HG03442 (cell line): Measurements from ENCODE around the gene JPT2.
"Not testable (repeated sequence)": the region's sequence is repeated elsewhere in the genome, so short reads cannot be mapped to it uniquely, and the experiment has no call there.

Source experiments
- ATAC-seq: cut with Tn5 transposase; IDR thresholded peaks from one replicate; pipeline ENCODE4 v1.9.1; 2021; ENCODE audit warnings: mild to moderate bottlenecking, moderate library complexity; ENCODE audit not compliant: unreplicated experiment

JPT2 gene

DNA sequence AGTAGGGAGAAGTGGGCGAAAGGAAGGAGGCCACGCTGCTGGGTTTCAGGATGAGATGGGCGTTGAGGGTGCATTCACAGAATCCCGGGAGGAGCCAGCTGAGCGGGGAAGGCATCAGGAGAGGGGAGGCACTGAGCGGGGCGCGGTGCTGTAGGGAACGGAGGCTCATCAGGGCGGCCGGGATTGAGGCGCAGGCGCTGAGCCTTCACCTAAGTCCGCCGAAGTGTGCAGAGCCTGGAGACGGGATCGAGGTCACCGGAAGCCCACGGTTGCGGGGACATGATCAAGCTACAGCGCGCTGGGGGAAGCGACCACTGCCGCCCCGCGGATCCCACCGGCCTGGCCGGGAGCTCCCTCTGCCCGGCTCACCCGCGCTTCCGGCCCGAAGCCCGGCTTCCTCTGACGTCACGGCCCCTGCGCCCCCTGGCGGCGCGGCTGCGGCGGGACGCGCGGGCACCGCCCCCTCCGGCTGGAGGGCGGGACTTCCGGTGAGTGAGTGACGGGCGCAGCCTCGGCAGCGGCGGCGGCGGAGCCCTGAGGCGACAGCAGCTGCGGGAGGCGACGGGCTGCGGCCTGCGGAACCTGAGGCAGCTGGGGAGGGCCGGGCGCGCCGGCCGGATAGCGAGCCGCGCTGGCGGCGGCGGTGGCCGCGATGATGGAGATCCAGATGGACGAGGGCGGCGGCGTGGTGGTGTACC, 27.8 kb downstream of the JPT2 start, which contains the start of gene MAPK8IP3:
Gene MAPK8IP3, plus strand, starts transcription at position 508 of the 698 bp plus-strand sequence. Its CDS starts 145 bp downstream, at position 653.
- peak; percentile 80 for ATAC-seq

DNA sequence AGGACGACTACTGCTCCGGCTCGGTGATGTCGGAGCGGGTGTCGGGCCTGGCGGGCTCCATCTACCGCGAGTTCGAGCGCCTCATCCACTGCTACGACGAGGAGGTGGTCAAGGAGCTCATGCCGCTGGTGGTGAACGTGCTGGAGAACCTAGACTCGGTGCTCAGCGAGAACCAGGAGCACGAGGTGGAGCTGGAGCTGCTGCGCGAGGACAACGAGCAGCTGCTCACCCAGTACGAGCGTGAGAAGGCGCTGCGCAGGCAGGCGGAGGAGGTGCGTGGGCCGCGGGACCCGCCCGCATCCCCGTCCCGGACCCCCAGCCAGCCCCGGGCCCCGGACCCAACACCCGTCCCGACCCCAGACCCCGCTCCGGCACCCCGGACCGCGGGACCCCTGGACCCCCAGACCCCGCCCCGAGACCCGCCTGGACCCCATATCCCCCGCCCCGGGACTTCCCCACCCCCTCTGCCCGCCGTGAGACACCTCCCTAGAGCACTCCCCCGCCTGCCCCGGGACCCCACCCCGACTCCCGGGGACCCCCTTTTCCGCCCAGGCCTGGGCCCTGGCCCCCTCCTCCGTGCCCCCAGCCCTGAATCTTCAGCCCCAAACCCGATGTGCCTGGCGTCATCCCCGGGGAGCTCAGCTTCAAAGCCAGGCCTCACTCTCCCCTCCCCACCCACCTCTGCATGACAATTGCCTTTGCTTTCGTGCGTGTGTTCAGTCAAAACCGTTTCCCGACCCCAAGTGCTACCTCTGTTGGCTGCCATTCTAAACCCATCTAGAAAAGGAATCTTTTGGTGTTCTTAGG, 28.5 kb downstream of the JPT2 start:
- peak; percentile 28 for ATAC-seq

DNA sequence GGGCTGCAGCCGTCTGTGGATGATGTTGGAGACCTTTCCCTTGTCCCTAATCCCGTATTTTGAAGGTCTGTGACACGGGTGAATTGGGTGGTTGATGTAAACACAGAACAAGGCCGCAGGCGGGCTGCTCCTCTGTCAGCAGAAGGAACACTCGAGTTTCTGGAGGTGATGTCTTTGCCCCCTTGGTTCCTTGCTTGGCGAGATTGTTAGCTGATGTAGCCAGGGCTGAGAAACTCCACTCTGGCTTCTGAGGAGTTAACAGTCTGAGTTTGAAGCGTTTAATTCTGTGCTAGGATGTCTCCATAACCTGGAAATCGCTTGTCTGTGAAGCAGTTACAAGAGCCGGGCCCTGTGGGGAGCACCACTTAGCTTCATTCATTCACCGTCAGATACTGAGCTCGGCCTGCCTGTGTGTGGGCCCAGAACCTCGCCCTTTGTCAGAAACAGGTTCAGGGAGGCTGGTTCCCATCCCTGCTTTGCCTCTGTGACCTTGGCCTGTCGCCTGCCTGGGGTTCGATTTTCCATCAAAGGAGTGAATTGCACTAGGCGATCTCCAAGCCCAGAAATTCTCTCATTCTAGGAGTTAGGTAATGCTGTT, 29.2 kb downstream of the JPT2 start:
- ATAC-seq = no peak

GRCh38 chr16:1708083-1708767, 30.1 kb downstream of the JPT2 start:
- ATAC-seq = no peak

DNA sequence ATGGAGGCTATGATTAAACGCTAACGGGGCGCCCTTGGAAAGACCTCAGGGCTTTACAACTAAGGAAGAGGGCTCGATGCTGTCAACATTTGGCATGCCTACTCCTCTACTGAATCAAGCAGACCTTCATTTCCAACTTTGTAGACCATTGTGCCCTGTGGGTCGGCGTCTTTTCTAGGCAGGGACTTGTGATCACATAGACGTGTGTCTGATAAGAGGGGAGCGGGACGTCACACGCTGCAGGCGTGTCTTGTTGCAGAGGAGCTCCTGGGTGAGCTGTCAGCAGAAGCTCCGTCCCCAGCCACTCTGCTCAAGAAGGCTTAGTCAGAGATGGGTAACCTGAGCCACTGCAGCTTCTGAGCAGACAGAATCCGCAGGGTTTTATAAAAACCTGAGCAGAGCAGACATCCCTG, 30.7 kb downstream of the JPT2 start:
- no peak for ATAC-seq

DNA sequence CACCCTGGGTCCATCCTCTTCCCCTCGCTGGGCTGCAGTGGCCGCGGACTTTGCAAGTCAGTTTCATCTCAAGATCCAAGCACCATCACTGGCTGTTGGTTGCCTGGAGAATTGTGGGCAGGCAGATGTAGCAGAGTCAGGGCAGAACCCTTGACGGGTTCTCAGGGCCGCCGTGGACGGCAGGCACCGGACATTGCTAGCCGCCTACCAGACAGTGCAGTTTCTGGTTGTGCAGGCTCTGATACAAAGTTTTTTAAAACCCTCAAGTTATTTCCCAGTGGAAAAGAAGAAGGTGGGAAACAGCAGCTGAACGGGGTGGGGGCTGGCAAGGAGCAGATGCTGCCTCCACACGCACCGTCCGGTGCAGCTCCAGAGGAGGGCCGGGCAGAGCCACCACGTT, 31.3 kb downstream of the JPT2 start:
- ATAC-seq = no peak

DNA sequence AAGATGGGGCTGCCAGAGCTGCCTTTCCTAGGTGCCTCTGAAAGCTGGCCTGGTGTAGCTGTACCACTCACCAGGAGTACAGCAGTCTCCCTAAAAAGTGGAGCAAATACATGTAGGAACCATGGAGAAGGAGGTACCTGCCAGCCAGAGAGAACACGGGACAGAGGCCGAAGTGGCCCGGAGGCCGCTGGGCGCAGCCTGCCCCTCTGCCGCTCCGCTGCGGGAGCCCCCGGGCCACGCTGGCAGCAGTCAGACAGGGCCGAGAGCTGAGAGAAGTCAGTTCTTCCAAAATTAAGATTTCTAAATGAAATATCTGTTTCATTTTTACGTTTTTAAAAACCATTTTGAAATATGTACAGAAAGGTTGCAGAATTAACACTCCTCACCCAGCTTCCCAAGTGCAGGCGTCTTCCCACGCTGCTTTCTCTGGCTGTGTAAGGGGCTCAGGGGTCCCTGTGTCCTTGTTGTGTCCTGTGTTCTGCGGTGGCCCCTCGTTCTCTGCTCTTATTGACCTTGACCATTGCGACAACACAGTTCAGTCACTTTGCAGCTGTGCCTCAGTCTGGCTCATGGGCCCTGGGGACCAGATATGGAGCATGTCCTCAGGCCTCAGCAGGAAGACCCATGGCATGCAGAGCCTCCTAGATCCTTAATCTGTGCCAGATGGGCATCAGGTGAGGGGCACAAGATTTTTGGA, 32.9 kb downstream of the JPT2 start:
- no peak for ATAC-seq

DNA sequence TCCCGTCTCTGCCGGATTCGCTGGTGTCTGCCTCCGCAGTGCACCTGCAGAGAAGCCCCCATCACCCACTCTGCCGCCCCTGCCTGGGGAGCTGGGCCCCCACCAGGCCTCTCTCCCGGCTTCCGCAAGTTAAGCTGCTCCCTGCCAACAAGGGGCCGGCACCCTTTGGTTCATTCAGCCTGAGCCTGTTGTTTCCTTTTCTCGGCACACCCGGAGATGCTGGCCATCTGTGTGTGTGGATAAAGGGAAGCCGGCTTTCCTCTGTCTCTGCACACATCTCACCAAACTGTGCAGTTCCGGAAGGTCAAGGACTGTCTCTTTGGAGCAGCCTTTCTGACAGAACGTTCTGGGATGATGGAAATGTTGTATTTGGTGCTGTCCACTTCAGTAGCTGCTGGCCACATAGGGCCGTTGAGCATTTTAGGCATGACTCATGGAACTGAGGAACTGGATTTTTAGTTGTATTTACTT, 34.7 kb downstream of the JPT2 start:
- no peak for ATAC-seq

GRCh38 chr16:1713331-1713730, 35.3 kb downstream of the JPT2 start:
- no peak for ATAC-seq

- ATAC-seq = no peak
Observed at GRCh38 chr16:1713933-1714332, 35.9 kb downstream of the JPT2 start.

GRCh38 chr16:1715220-1715619, 37.1 kb downstream of the JPT2 start:
- ATAC-seq = no peak

DNA sequence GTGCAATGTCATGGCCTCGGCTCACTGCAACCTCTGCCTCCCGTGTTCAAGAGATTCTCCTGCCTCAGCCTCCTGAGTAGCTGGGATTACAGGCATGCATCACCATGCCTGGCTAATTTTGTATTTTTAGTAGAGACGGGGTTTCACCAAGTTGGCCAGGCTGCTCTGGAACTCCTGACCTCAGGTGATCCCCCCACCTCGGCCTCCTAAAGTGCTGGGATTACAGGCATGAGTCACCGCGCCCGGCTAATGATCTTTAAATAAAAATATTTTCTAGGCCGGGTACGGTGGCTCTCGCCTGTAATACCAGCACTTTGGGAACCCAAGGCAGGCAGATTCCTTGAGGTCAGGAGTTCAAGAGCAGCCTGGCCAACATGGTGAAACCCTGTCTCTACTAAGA, 40.2 kb downstream of the JPT2 start:
- ATAC-seq = not testable (repeated sequence)

DNA sequence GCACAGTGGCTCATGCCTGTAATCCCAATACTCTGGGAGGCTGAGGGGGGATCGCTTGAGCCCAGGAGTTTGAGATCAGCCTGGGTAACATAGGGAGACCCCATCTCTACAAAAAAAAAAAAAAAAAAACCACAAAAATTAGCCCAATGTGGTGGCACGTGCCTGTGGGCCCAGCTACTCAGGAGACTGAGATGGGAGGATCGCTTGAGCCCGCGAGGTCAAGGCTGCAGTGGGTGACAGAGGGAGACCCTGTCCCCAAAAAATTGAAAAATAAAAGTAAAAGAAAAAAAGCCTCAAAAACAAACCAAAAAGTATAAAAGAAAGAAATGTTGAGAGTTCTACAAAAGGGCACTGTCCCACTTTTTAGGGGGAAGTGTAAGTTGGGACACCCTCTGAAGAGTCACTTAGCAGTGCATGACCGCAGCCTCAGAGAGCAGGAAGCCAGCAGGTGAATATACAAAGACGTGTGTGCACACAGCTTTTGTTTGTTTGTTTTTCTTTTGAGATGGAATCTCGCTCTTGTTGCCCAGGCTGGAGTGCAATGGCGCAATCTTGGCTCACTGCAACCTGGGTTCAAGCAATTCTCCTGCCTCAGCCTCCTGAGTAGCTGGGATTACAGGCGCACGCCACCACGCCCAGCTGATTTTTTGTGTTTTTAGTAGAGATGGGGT, 41.6 kb downstream of the JPT2 start:
- not testable (repeated sequence) for ATAC-seq

DNA sequence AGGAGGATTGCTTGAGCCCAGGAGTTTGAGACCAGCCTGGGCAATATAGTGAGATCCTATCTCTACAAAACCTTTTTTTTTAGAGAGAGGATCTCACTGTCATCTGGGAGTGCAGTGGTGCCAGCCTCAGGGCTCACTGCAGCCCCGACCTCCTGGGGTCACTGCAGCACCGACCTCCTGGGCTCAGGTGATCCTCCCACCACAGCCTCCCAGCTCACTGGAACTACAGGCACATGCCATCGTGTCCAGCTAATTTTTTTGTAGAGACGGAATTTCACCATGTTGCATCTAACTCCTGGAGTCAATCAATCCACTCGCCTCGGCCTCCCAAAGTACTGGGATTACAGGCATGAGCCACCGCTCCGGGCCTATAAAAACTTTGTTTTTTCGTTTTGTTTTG, 43.3 kb downstream of the JPT2 start:
- no peak for ATAC-seq

- no peak for ATAC-seq
Observed at GRCh38 chr16:1723450-1724147, 45.5 kb downstream of the JPT2 start.

- ATAC-seq = no peak
Observed at GRCh38 chr16:1724491-1724890, 46.4 kb downstream of the JPT2 start.

- no peak for ATAC-seq
Observed at GRCh38 chr16:1726661-1727502, 48.8 kb downstream of the JPT2 start.
